ACHN (cell line): ENCODE results near the gene DDX5.

Experiments
- DNase-seq: peaks from one replicate; pipeline ENCODE4 v3.0.0-alpha.2; 2015
- in situ Hi-C: cut with HindIII; loops from 2 replicates; pipeline ENCODE4 v1.10.0; 2017; ENCODE audit warnings: low sequenced_read_pairs, low pct_ligation_motif_present, low pct_unique_long_range_greater_than_20kb

The DDX5 gene

GRCh38 chr17:64506201-64506575, at the start of gene DDX5:
TSS of gene DDX5 (minus strand) at chr17:64506289. CDS start at chr17:64506119, 170 bp downstream.
- in situ Hi-C loops: no loop called here
- peak; percentile 98 for DNase-seq

GRCh38 chr17:64555281-64555680, 49.2 kb upstream of the DDX5 start:
- DNase-seq: no peak
- in situ Hi-C loops: no loop called here

- DNase-seq: no peak
- in situ Hi-C loops: no loop called here
Observed at GRCh38 chr17:64554028-64554637, 48.0 kb upstream of the DDX5 start.

- no peak for DNase-seq
Observed at GRCh38 chr17:64551461-64551860, 45.4 kb upstream of the DDX5 start.

GRCh38 chr17:64547319-64547718, 41.2 kb upstream of the DDX5 start:
- in situ Hi-C loops: no loop called here
- DNase-seq: no peak

More at GRCh38 chr17:64551461-64551860, 45.4 kb upstream of the DDX5 start:
- in situ Hi-C loops: no loop called here

GRCh38 chr17:64546716-64547115, 40.6 kb upstream of the DDX5 start:
- no peak for DNase-seq
- in situ Hi-C loops: no loop called here

- no peak for DNase-seq
- in situ Hi-C loops: no loop called here
Observed at GRCh38 chr17:64544742-64545141, 38.7 kb upstream of the DDX5 start.

- no peak for DNase-seq
- in situ Hi-C loops: no loop called here
Observed at GRCh38 chr17:64540118-64540776, 34.2 kb upstream of the DDX5 start.

GRCh38 chr17:64538508-64539130, 32.5 kb upstream of the DDX5 start:
- in situ Hi-C loops: no loop called here

GRCh38 chr17:64537488-64537887, 31.4 kb upstream of the DDX5 start:
- no peak for DNase-seq
- in situ Hi-C loops: no loop called here

More at GRCh38 chr17:64538508-64539130, 32.5 kb upstream of the DDX5 start:
- no peak for DNase-seq

- no peak for DNase-seq
- in situ Hi-C loops: no loop called here
Observed at GRCh38 chr17:64536913-64537312, 30.8 kb upstream of the DDX5 start.

GRCh38 chr17:64535357-64535756, 29.3 kb upstream of the DDX5 start:
- in situ Hi-C loops: no loop called here
- no peak for DNase-seq

- in situ Hi-C loops: no loop called here
- peak; percentile 41 for DNase-seq
Observed at GRCh38 chr17:64534187-64534586, 28.1 kb upstream of the DDX5 start.

- in situ Hi-C loops: no loop called here
- DNase-seq: no peak
Observed at GRCh38 chr17:64533784-64534183, 27.7 kb upstream of the DDX5 start.

GRCh38 chr17:64532409-64532808, 26.3 kb upstream of the DDX5 start:
- in situ Hi-C loops: no loop called here
- DNase-seq: no peak

GRCh38 chr17:64531955-64532371, 25.9 kb upstream of the DDX5 start:
- DNase-seq: no peak
- in situ Hi-C loops: no loop called here

GRCh38 chr17:64529221-64529620, 23.1 kb upstream of the DDX5 start:
- in situ Hi-C loops: no loop called here
- no peak for DNase-seq

GRCh38 chr17:64527914-64528313, 21.8 kb upstream of the DDX5 start:
- in situ Hi-C loops: no loop called here
- DNase-seq: no peak

GRCh38 chr17:64520359-64520758, 14.3 kb upstream of the DDX5 start:
- in situ Hi-C loops: no loop called here
- no peak for DNase-seq

GRCh38 chr17:64519601-64520000, 13.5 kb upstream of the DDX5 start:
- no peak for DNase-seq
- in situ Hi-C loops: no loop called here
